Endothelial cell (in vitro differentiated cells): ENCODE results near the gene GOLGA6L1. TPM values are rescaled to one million over a fixed set of nuclear protein-coding genes. Genes with fewer than 3 reads are reported as not detected.
"Not testable (repeated sequence)": the region's sequence is repeated elsewhere in the genome, so short reads cannot be mapped to it uniquely, and the experiment has no call there.

Source experiments
- DNase-seq: peaks from one replicate; pipeline ENCODE4 v3.0.0; 2021; ENCODE audit warnings: low spot score
- H3K27ac Mint-ChIP-seq: one replicate; pipeline ENCODE4 v1.8.0; 2021; ENCODE audit warnings: mixed read lengths, inconsistent platforms; ENCODE audit not compliant: unreplicated experiment
- H3K27me3 Mint-ChIP-seq: one replicate; pipeline ENCODE4 v1.8.0; 2021; ENCODE audit warnings: mild to moderate bottlenecking, moderate library complexity, mixed read lengths, inconsistent platforms; ENCODE audit not compliant: unreplicated experiment
- H3K36me3 Mint-ChIP-seq: one replicate; pipeline ENCODE4 v1.8.0; 2021; ENCODE audit warnings: mild to moderate bottlenecking, low read depth, mixed read lengths, inconsistent platforms; ENCODE audit not compliant: unreplicated experiment
- H3K4me1 Mint-ChIP-seq: one replicate; pipeline ENCODE4 v1.8.0; 2021; ENCODE audit warnings: mild to moderate bottlenecking, mixed read lengths, inconsistent platforms; ENCODE audit not compliant: unreplicated experiment
- H3K4me3 Mint-ChIP-seq: one replicate; pipeline ENCODE4 v1.8.0; 2021; ENCODE audit warnings: mild to moderate bottlenecking, mixed read lengths, inconsistent platforms; ENCODE audit not compliant: unreplicated experiment
- H3K9me3 Mint-ChIP-seq: one replicate; pipeline ENCODE4 v1.8.0; 2021; ENCODE audit warnings: mixed read lengths, inconsistent platforms; ENCODE audit not compliant: unreplicated experiment
- CTCF ChIP-seq: fragments of 200-600 bp; sonication (generic); IDR thresholded peaks from one replicate; pipeline ENCODE4 v1.5.0; 2021; ENCODE audit warnings: antibody characterized with exemption; ENCODE audit not compliant: unreplicated experiment
- total RNA-seq: library from RNA; stranded (reverse); fragmentation: NEBNext Ultra II Directional; extraction: Animal tissue kit (Norgen Biotek cat#: 25700); gene quantifications from one replicate; pipeline ENCODE4 v1.2.1, GENCODE V29; 2021; ENCODE audit not compliant: unreplicated experiment

GOLGA6L1 gene
- total RNA-seq, 1 donor from 2014 or later, result not detected

- H3K4me1 Mint-ChIP-seq, result no peaks in the 10 kb centered on the region
- no peaks in the 10 kb centered on the region for H3K9me3 Mint-ChIP-seq
- no peaks in the 10 kb centered on the region for H3K36me3 Mint-ChIP-seq
- TF ChIP-seq CTCF, result no peak
- no peak for DNase-seq
- H3K4me3 Mint-ChIP-seq, result no peak overlapping the region
- no peaks in the 10 kb centered on the region for H3K27me3 Mint-ChIP-seq
- no peak overlapping the region for H3K27ac Mint-ChIP-seq
These were observed 40.8 kb downstream of the GOLGA6L1 start for GRCh38 chr15:23095796-23096195.

DNA sequence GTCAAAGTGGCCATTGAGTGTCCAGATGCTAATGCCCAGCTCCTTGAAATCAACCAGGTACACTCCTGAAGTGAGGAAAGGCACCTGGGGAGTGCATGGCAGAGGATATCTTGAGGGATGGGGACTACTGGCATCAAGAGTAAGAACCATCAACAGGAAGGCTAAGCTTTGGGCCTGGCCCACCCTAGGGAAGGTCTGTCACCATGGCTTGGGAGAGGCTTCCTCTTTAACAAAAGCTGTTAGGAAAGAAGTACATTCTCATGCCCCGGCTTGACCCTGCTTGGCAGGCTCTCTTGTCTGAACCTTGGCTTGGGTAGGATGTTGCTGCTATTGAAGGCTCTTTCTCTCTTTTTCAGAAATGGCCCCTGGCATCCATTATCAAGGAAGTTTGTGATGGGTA lies 53.5 kb downstream of the GOLGA6L1 start:
- Mint-ChIP-seq H3K36me3 (no peaks in the 10 kb centered on the region), H3K4me1 (no peaks in the 10 kb centered on the region), H3K27me3 (peaks cover 4% of the 10 kb centered on the region), H3K9me3 (no peaks in the 10 kb centered on the region), H3K4me3 (no peak overlapping the region), H3K27ac (no peak overlapping the region)
- no peak for DNase-seq
- TF ChIP-seq CTCF, result no peak

- not testable (repeated sequence) for H3K4me3 Mint-ChIP-seq, DNase-seq, H3K9me3 Mint-ChIP-seq, H3K27ac Mint-ChIP-seq, H3K27me3 Mint-ChIP-seq, H3K4me1 Mint-ChIP-seq, H3K36me3 Mint-ChIP-seq
These were observed 54.5 kb downstream of the GOLGA6L1 start for GRCh38 chr15:23081996-23082737.

GRCh38 chr15:23081271-23081670 lies 55.4 kb downstream of the GOLGA6L1 start:
- H3K36me3 Mint-ChIP-seq, result no peaks in the 10 kb centered on the region
- peaks cover 2% of the 10 kb centered on the region for H3K27me3 Mint-ChIP-seq
- no peak for DNase-seq
- no peak overlapping the region for H3K27ac Mint-ChIP-seq
- H3K4me3 Mint-ChIP-seq, result no peak overlapping the region
- TF ChIP-seq CTCF, result no peak
- no peaks in the 10 kb centered on the region for H3K4me1 Mint-ChIP-seq
- H3K9me3 Mint-ChIP-seq, result no peaks in the 10 kb centered on the region

DNA sequence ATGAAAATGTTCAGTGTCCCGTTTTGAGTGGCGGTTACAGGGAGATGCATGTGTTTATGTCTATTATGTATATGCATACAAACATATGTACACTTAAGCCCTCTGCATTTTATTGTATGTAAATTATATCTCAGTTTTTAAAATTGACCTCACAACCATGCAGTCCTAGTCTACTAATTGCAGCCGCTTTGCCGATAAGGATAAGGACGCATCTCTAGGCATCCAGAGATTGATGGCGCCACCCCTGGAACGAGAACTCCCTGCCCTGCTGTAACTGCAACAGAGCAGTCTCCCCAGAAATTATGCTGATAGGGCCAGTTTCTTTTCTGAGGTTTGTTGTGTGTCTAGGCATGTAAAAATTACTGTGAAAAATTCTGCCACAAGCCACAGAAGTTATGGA lies 56.9 kb downstream of the GOLGA6L1 start:
- Mint-ChIP-seq H3K4me3 (no peak overlapping the region), H3K27ac (no peak overlapping the region), H3K27me3 (no peaks in the 10 kb centered on the region)

More for the DNA sequence above, 56.9 kb downstream of the GOLGA6L1 start:
- Mint-ChIP-seq H3K9me3 (no peaks in the 10 kb centered on the region), H3K4me1 (peaks cover under 1% of the 10 kb centered on the region), H3K36me3 (no peaks in the 10 kb centered on the region)
- TF ChIP-seq CTCF, result no peak
- DNase-seq, result no peak

Other genes starting within 250 kb of the GOLGA6L1 start
- 154 TPM for gene CYFIP1, start 156.5 kb downstream of the GOLGA6L1 start, total RNA-seq
- gene TUBGCP5, start 97.3 kb downstream of the GOLGA6L1 start, total RNA-seq, result 15.7 TPM
- gene GOLGA6L26, start 197.4 kb upstream of the GOLGA6L1 start, total RNA-seq, result not detected
- 0.28 TPM for gene GOLGA8S, start 217.9 kb upstream of the GOLGA6L1 start, total RNA-seq